ENCODE data around the gene MED27. TPM values are rescaled to one million over a fixed set of nuclear protein-coding genes. Genes with fewer than 3 reads are reported as not detected.

MED27 gene
- total and polyA plus RNA-seq, 2 of the 8 experiments (the other 6 are each of a cell fraction or from before 2014, with no cell fraction given) = 29.9 to 56.5 TPM

DNA sequence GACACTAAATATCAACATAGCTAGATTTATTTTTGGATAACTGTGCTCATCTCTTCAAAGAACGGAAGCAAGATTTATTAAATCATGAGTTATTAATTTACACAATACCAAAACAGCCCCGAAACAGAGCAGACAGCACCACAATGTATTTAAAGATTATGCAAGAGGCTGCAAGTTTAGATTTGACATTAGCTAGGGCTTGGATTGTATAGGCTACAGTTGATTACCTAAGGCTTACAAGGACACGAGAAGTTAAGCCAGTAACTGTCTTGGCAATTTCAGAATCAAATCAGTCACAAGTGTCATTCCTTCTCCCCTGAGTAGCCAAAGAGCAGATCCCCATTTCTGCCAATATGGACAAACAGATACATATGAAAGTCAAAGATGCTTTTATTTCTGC lies 152.6 kb downstream of the MED27 start (continued):
- TF ChIP-seq ASH2L (IDR thresholded peaks at IDR 0.05; ENCODE audit: low read length) = no peak
- no peak for TF ChIP-seq TAF7 (optimal IDR thresholded peaks at IDR 0.05; ENCODE audit: borderline replicate concordance, low read depth, low read length)
- no peak for TF ChIP-seq SAP30 (IDR thresholded peaks at IDR 0.05; ENCODE audit: insufficient read depth, insufficient replicate concordance, low read length)
- TF ChIP-seq RFX5 (IDR thresholded peaks at IDR 0.05; ENCODE audit: borderline replicate concordance, low read depth, low read length) = no peak
- TF ChIP-seq EGR1 (IDR thresholded peaks at IDR 0.05; ENCODE audit: borderline replicate concordance, low read depth, low read length) = no peak
- TF ChIP-seq TBP (IDR thresholded peaks at IDR 0.05; ENCODE audit: low read depth, low read length) = no peak
- no peak for TF ChIP-seq JUN (IDR thresholded peaks at IDR 0.05; ENCODE audit: low read depth, low read length)
